H9 (cell line): Measurements from ENCODE around the gene HYAL2. TPM values are rescaled to one million over a fixed set of nuclear protein-coding genes. Genes with fewer than 3 reads are reported as not detected.

Source experiments
- DNase-seq: peaks from one replicate; pipeline ENCODE4 v3.0.0-alpha.2; 2017
- H2AFZ ChIP-seq: one replicate; pipeline ENCODE4 v1.6.1; 2013; ENCODE audit warnings: mild to moderate bottlenecking, low read length, control low read depth, moderate library complexity
- H2AK5ac ChIP-seq: 2 replicates; pipeline ENCODE4 v1.6.1; 2013; ENCODE audit warnings: low read length, control low read depth, mixed read lengths; ENCODE audit not compliant: insufficient read length
- H2BK120ac ChIP-seq: one replicate; pipeline ENCODE4 v1.6.1; 2013; ENCODE audit warnings: low read depth, mild to moderate bottlenecking, low read length, control low read depth, inconsistent platforms; ENCODE audit not compliant: poor library complexity, severe bottlenecking
- H2BK12ac ChIP-seq: 2 replicates; pipeline ENCODE4 v1.6.1; 2013; ENCODE audit warnings: low read length, control low read depth, mixed read lengths, low read depth; ENCODE audit not compliant: insufficient read length
- H2BK15ac ChIP-seq: 2 replicates; pipeline ENCODE4 v1.6.1; 2013; ENCODE audit warnings: low read depth, low read length, control low read depth
- H2BK20ac ChIP-seq: one replicate; pipeline ENCODE4 v1.6.1; 2013; ENCODE audit warnings: low read depth, mild to moderate bottlenecking, low read length, control low read depth, inconsistent platforms; ENCODE audit not compliant: poor library complexity, severe bottlenecking
- H2BK5ac ChIP-seq: 2 replicates; pipeline ENCODE4 v1.6.1; 2013; ENCODE audit warnings: low read length, control low read depth, mixed read lengths; ENCODE audit not compliant: insufficient read length
- H3K14ac ChIP-seq: 2 replicates; pipeline ENCODE4 v1.6.1; 2013; ENCODE audit warnings: low read length, control low read depth; ENCODE audit not compliant: insufficient read depth
- H3K18ac ChIP-seq: 2 replicates; pipeline ENCODE4 v1.6.1; 2013; ENCODE audit warnings: low read depth, mild to moderate bottlenecking, mixed read lengths, low read length, control low read depth; ENCODE audit not compliant: insufficient read length
- H3K23ac ChIP-seq: 2 replicates; pipeline ENCODE4 v1.6.1; 2013; ENCODE audit warnings: low read length, control low read depth, mixed read lengths, low read depth; ENCODE audit not compliant: insufficient read length
- H3K23me2 ChIP-seq: 2 replicates; pipeline ENCODE4 v1.6.1; 2013; ENCODE audit warnings: low read depth, mild to moderate bottlenecking, mixed read lengths, low read length, control low read depth; ENCODE audit not compliant: insufficient read length, poor library complexity, severe bottlenecking
- H3K27ac ChIP-seq: 2 replicates; pipeline ENCODE4 v1.5.1; 2013; ENCODE audit warnings: low read length, control low read depth, mixed read lengths, low read depth; ENCODE audit not compliant: insufficient read length
- H3K27me3 ChIP-seq: 2 replicates; pipeline ENCODE4 v1.6.1; 2013; ENCODE audit warnings: low read length, control low read depth, inconsistent platforms; ENCODE audit not compliant: insufficient read depth
- H3K4ac ChIP-seq: 2 replicates; pipeline ENCODE4 v1.6.1; 2013; ENCODE audit warnings: low read depth, mild to moderate bottlenecking, control low read depth, inconsistent platforms, low read length, moderate library complexity
- H3K4me1 ChIP-seq: 2 replicates; pipeline ENCODE4 v1.6.1; 2013; ENCODE audit warnings: low read length, control low read depth, inconsistent platforms; ENCODE audit not compliant: insufficient read depth
- H3K4me2 ChIP-seq: 2 replicates; pipeline ENCODE4 v1.6.1; 2013; ENCODE audit warnings: low read length, control low read depth, mixed read lengths; ENCODE audit not compliant: insufficient read length, insufficient read depth
- H3K56ac ChIP-seq: 2 replicates; pipeline ENCODE4 v1.6.1; 2013; ENCODE audit warnings: low read depth, mild to moderate bottlenecking, mixed read lengths, low read length, control low read depth; ENCODE audit not compliant: insufficient read length
- H3K79me1 ChIP-seq: 2 replicates; pipeline ENCODE4 v1.6.1; 2013; ENCODE audit warnings: low read depth, mild to moderate bottlenecking, moderate library complexity, low read length, control low read depth, inconsistent platforms; ENCODE audit not compliant: insufficient read depth, poor library complexity, severe bottlenecking
- H3K79me2 ChIP-seq: 2 replicates; pipeline ENCODE4 v1.6.1; 2013; ENCODE audit warnings: low read length, control low read depth, inconsistent platforms; ENCODE audit not compliant: insufficient read depth
- H3K9ac ChIP-seq: 2 replicates; pipeline ENCODE4 v1.6.1; 2013; ENCODE audit warnings: low read length, control low read depth, mixed read lengths; ENCODE audit not compliant: insufficient read length; ENCODE audit errors: extremely low read depth
- H3K9me3 ChIP-seq: one replicate; pipeline ENCODE4 v1.6.1; 2013; ENCODE audit warnings: low read depth, low read length, inconsistent platforms; ENCODE audit not compliant: control insufficient read depth
- H3T11ph ChIP-seq: one replicate; pipeline ENCODE4 v1.6.1; 2013; ENCODE audit warnings: mild to moderate bottlenecking, low read length, control low read depth, inconsistent platforms
- H4K20me1 ChIP-seq: one replicate; pipeline ENCODE4 v1.6.1; 2013; ENCODE audit not compliant: control insufficient read depth, insufficient read length, insufficient read depth
- H4K5ac ChIP-seq: 2 replicates; pipeline ENCODE4 v1.6.1; 2013; ENCODE audit warnings: low read depth, mild to moderate bottlenecking, mixed read lengths, low read length, control low read depth; ENCODE audit not compliant: insufficient read length
- H4K8ac ChIP-seq: replicated peaks from 2 replicates; pipeline ENCODE4 v1.6.1; 2013; ENCODE audit warnings: low read length, control low read depth, mixed read lengths, low read depth; ENCODE audit not compliant: insufficient read length
- H4K91ac ChIP-seq: 2 replicates; pipeline ENCODE4 v1.6.1; 2013; ENCODE audit warnings: low read depth, mild to moderate bottlenecking, moderate library complexity, mixed read lengths, low read length, control low read depth; ENCODE audit not compliant: insufficient read length
- H3K27ac Mint-ChIP-seq, 3 experiments: 2 replicates in 2 of 3; 3 replicates in 1 of 3; pipeline ENCODE4 v1.8.0; 2020 to 2021; ENCODE audit warnings: mixed read lengths in 3 of 3, mild to moderate bottlenecking in 1 of 3, moderate library complexity in 1 of 3
- H3K27me3 Mint-ChIP-seq: 2 replicates; pipeline ENCODE4 v1.8.0; 2021; ENCODE audit warnings: low read depth, mild to moderate bottlenecking, moderate library complexity, mixed read lengths
- H3K36me3 Mint-ChIP-seq, 3 experiments: 2 replicates in 2 of 3; 3 replicates in 1 of 3; pipeline ENCODE4 v1.8.0; 2020 to 2021; ENCODE audit warnings: low read depth in 3 of 3, mixed read lengths in 3 of 3; ENCODE audit not compliant: insufficient read depth in 1 of 3
- H3K4me1 Mint-ChIP-seq, 2 experiments: 2 replicates each; pipeline ENCODE4 v1.8.0; 2020; ENCODE audit warnings: mixed read lengths in 2 of 2
- H3K4me3 Mint-ChIP-seq, 2 experiments: 2 replicates in 1 of 2; 3 replicates in 1 of 2; pipeline ENCODE4 v1.8.0; 2020 to 2021; ENCODE audit warnings: mild to moderate bottlenecking in 2 of 2, mixed read lengths in 2 of 2, moderate library complexity in 1 of 2
- H3K9me3 Mint-ChIP-seq, 2 experiments: 2 replicates in 1 of 2; 3 replicates in 1 of 2; pipeline ENCODE4 v1.8.0; 2020; ENCODE audit warnings: mild to moderate bottlenecking in 2 of 2, mixed read lengths in 2 of 2, moderate library complexity in 1 of 2
- WGBS: extraction: QIAGEN DNeasy Blood & Tissue Kit; methylation state at CpG from one replicate; pipeline ENCODE4 v1.1.7; 2013; ENCODE audit warnings: missing lambda C conversion rate, low lambda C conversion rate, mixed read lengths; ENCODE audit not compliant: insufficient read length; ENCODE audit errors: extremely low coverage; 5-methylcytosine and 5-hydroxymethylcytosine counted together
- total RNA-seq: library from RNA; stranded (reverse); gene quantifications from 2 replicates; pipeline ENCODE4 v1.2.1, GENCODE V29; 2021
- TF ChIP-seq, protein P1 (sequence below): fragments of 200-600 bp; sonication (generic); conservative IDR thresholded peaks from 3 replicates; pipeline ENCODE4 v1.8.0; 2021; ENCODE audit warnings: antibody characterized with exemption, mild to moderate bottlenecking

Gene HYAL2
- total RNA-seq, 1 experiment from 2014 or later, result 51.9 TPM

DNA sequence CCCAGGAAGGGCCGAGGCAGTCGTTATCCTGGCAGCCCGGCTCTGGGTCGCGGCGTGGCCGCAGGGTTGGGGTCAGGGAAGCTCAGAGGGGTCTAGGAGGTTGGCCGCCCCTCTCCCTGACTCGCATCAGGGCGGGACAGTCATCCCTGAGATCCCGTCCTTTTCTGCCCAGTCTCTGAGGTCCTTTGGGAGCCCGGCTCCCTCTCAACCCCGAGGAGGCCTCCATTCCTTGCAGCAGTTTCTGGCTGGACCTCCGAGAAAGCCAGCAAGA, 495 bp downstream of the HYAL2 start:
- TF ChIP-seq, protein P1, sequence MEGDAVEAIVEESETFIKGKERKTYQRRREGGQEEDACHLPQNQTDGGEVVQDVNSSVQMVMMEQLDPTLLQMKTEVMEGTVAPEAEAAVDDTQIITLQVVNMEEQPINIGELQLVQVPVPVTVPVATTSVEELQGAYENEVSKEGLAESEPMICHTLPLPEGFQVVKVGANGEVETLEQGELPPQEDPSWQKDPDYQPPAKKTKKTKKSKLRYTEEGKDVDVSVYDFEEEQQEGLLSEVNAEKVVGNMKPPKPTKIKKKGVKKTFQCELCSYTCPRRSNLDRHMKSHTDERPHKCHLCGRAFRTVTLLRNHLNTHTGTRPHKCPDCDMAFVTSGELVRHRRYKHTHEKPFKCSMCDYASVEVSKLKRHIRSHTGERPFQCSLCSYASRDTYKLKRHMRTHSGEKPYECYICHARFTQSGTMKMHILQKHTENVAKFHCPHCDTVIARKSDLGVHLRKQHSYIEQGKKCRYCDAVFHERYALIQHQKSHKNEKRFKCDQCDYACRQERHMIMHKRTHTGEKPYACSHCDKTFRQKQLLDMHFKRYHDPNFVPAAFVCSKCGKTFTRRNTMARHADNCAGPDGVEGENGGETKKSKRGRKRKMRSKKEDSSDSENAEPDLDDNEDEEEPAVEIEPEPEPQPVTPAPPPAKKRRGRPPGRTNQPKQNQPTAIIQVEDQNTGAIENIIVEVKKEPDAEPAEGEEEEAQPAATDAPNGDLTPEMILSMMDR, result no peak; the same call in 2 of the 3 replicates
- Histone ChIP-seq H3K79me1 (no peaks in the 10 kb centered on the region), H3K23ac (no peak overlapping the region), H3K79me2 (peaks cover 5% of the 10 kb centered on the region; the same call in 1 of the 2 replicates), H3K27ac (no peak overlapping the region), H3K14ac (peak overlapping the region; percentile 36; the same call in 1 of the 2 replicates), H3K9me3 (no peaks in the 10 kb centered on the region), H3K23me2 (peaks cover 15% of the 10 kb centered on the region), H2BK120ac (no peak overlapping the region), H2BK12ac (no peak overlapping the region), H3K9ac (peak overlapping the region; percentile 21), H2BK20ac (no peak overlapping the region), H3K4me1 (peaks cover 6% of the 10 kb centered on the region; the same call in 1 of the 2 replicates), H2AFZ (no peak overlapping the region), H3T11ph (no peak overlapping the region), H4K8ac (no peak overlapping the region), H3K27me3 (no peaks in the 10 kb centered on the region), H4K91ac (no peak overlapping the region), H2BK5ac (no peak overlapping the region), H2BK15ac (no peak overlapping the region), H2AK5ac (no peak overlapping the region), H3K18ac (peak overlapping the region; percentile 41), H4K20me1 (no peaks in the 10 kb centered on the region), H4K5ac (no peak overlapping the region), H3K56ac (no peak overlapping the region), H3K4me2 (peak overlapping the region; percentile 37), H3K4ac (no peak overlapping the region)
- Mint-ChIP-seq H3K36me3 (peaks cover 32 to 53% (median 42%) of the 10 kb centered on the region in 3 experiments), H3K27me3 (no peaks in the 10 kb centered on the region), H3K27ac (peak overlapping the region in 1 of 3 experiments; percentile 95; a peak in 3 of 7 replicates), H3K4me3 (peak overlapping the region; percentile 85 to 90), H3K9me3 (no peaks in the 10 kb centered on the region), H3K4me1 (peaks cover 23 to 46% of the 10 kb centered on the region in 2 experiments)
- DNase-seq, result no peak
- no CpG with 5 or more reads among the region's 14 CpGs for WGBS
